OCI-LY7 (cell line): Measurements from ENCODE around the gene PPL. TPM values are rescaled to one million over a fixed set of nuclear protein-coding genes. Genes with fewer than 3 reads are reported as not detected.

Experiments used
- BruUV-seq: library from RNA; stranded (reverse); fragments of 400-500 nt; replicated peaks from 2 replicates; lab custom pipeline; 2021; lab: Mats Ljungman, UMichigan
- CTCF ChIA-PET: fragments of 300-600 bp; sonication (Branson Sonifier 250); formaldehyde crosslinking; loops from one replicate; lab custom pipeline; 2022; ENCODE audit warnings: antibody characterized with exemption; ENCODE audit not compliant: unreplicated experiment; lab: Charles Lee
- POLR2A ChIA-PET: fragments of 300-600 bp; sonication (Branson Sonifier 250); formaldehyde crosslinking; loops from one replicate; lab custom pipeline; 2022; ENCODE audit warnings: antibody characterized with exemption; lab: Charles Lee
- DNase-seq: peaks from one replicate; pipeline ENCODE4 v3.0.0-alpha.2; 2015; ENCODE audit warnings: low spot score
- H2AFZ ChIP-seq: fragments of 200-600 bp; sonication (generic), shearing (Covaris generic); 2 replicates; pipeline ENCODE4 v1.6.1; 2014; ENCODE audit warnings: mild to moderate bottlenecking, antibody characterized with exemption, low read length, moderate library complexity
- H3K27ac ChIP-seq: fragments of 200-600 bp; sonication (generic); 2 replicates; pipeline ENCODE4 v1.5.1; 2014; ENCODE audit warnings: mixed run types, low read depth, mild to moderate bottlenecking, moderate library complexity, low read length, inconsistent platforms; ENCODE audit not compliant: poor library complexity, severe bottlenecking
- H3K36me3 ChIP-seq: fragments of 200-600 bp; sonication (generic); 2 replicates; pipeline ENCODE4 v1.6.1; 2014; ENCODE audit warnings: mild to moderate bottlenecking, antibody characterized with exemption, low read length, moderate library complexity, mixed read lengths; ENCODE audit not compliant: insufficient read depth
- H3K4me1 ChIP-seq: fragments of 200-600 bp; sonication (generic); 2 replicates; pipeline ENCODE4 v1.5.1; 2014; ENCODE audit warnings: mild to moderate bottlenecking, low read length; ENCODE audit not compliant: insufficient read depth, poor library complexity, severe bottlenecking
- H3K4me2 ChIP-seq: fragments of 200-600 bp; sonication (generic); 2 replicates; pipeline ENCODE4 v1.6.1; 2014; ENCODE audit warnings: mild to moderate bottlenecking, low read length
- H3K4me3 ChIP-seq: fragments of 200-600 bp; sonication (generic); 2 replicates; pipeline ENCODE4 v1.5.1; 2014; ENCODE audit warnings: mild to moderate bottlenecking, low read depth, low read length; ENCODE audit not compliant: poor library complexity, severe bottlenecking
- H3K79me2 ChIP-seq: fragments of 200-600 bp; sonication (generic); 2 replicates; pipeline ENCODE4 v1.6.1; 2016; ENCODE audit warnings: low read depth, mild to moderate bottlenecking, low read length, moderate library complexity, mixed read lengths; ENCODE audit not compliant: insufficient read depth
- H3K9me2 ChIP-seq: fragments of 200-600 bp; sonication (generic); 2 replicates; pipeline ENCODE4 v1.6.1; 2016; ENCODE audit warnings: mild to moderate bottlenecking, low read length, mixed read lengths; ENCODE audit not compliant: insufficient read depth
- H3K9me3 ChIP-seq: fragments of 200-600 bp; sonication (generic); 2 replicates; pipeline ENCODE4 v1.6.1; 2014; ENCODE audit warnings: mild to moderate bottlenecking, mixed run types, low read length, mixed read lengths
- H4K20me1 ChIP-seq: fragments of 200-600 bp; sonication (generic); 2 replicates; pipeline ENCODE4 v1.6.1; 2014; ENCODE audit warnings: mild to moderate bottlenecking, antibody characterized with exemption, low read length, moderate library complexity, mixed read lengths; ENCODE audit not compliant: insufficient read depth
- EZH2phosphoT487 ChIP-seq: fragments of 200-600 bp; sonication (generic); IDR thresholded peaks from 2 replicates; pipeline ENCODE4 v1.6.1; 2018; ENCODE audit warnings: low read depth, borderline replicate concordance, mild to moderate bottlenecking, mixed run types, antibody characterized with exemption, low read length, moderate library complexity, mixed read lengths
- intact Hi-C: fragments of 100-400 bp; cut with micrococcal nuclease; formaldehyde crosslinking; loops from one replicate; pipeline ENCODE4 v1.10.0; 2022; ENCODE audit not compliant: unreplicated experiment
- total RNA-seq, 2 experiments: library from RNA; depleted of rRNA in 1 of 2; stranded (reverse); fragments of >200 nt in 1 of 2; shearing (Covaris generic) in 1 of 2; gene quantifications; 2 replicates each; pipeline ENCODE4 v1.2.3, GENCODE V29; 2014 to 2022
- TF ChIP-seq, protein P1 (sequence below): fragments of 200-600 bp; sonication (generic); conservative IDR thresholded peaks from 2 replicates; pipeline ENCODE4 v1.5.1; 2014; ENCODE audit warnings: mild to moderate bottlenecking, antibody characterized with exemption, low read length, moderate library complexity, mixed read lengths

PPL gene
- total RNA-seq, 2 experiments from 2014 or later = not detected

DNA sequence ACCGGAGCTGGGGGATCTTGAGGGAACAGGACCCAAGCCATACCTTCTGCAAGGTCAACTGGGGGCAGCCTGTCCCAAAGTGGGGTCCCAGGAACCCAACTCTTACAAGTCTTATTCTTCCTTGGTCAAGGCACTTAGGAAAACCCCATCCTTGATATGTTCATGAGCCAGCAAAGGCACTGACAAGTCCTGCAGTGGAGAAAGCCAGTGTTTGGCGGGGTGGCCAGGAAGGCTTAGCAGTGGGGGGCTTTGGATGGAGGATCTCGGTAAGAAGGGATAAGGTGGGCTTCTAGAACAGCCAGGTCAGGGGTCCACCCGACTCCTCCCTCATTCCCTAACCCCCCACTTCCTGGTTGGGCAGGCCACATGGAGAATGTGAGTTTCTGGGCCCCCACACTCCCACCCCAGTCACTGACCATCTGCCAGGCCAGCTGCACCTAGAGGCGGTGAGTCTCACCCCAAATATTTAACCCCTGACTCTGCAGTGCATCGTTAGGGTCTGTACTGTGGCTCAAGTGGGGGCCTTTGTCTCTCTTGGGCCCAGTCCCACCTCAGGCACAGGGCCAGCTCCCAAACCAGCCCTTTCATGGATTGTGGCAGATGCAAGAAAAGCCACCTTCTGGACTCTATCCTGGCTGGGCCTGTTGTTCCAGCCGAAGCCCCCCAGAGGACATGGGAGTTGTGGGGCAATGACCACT lies 22.3 kb downstream of the PPL start:
- ChIA-PET CTCF (no interaction called here), POLR2A (no interaction called here)
- H3K9me2 ChIP-seq = no peaks in the 10 kb centered on the region
- BruUV-seq = no TSS peak
- no peaks in the 10 kb centered on the region for H3K9me3 ChIP-seq
- DNase-seq = no peak
- no peak overlapping the region for H3K4me3 ChIP-seq
- no peak overlapping the region for H3K4me2 ChIP-seq
- no peaks in the 10 kb centered on the region for H3K36me3 ChIP-seq
- intact Hi-C loops = no loop called here
- TF ChIP-seq EZH2phosphoT487 = no peak
- TF ChIP-seq, protein P1, sequence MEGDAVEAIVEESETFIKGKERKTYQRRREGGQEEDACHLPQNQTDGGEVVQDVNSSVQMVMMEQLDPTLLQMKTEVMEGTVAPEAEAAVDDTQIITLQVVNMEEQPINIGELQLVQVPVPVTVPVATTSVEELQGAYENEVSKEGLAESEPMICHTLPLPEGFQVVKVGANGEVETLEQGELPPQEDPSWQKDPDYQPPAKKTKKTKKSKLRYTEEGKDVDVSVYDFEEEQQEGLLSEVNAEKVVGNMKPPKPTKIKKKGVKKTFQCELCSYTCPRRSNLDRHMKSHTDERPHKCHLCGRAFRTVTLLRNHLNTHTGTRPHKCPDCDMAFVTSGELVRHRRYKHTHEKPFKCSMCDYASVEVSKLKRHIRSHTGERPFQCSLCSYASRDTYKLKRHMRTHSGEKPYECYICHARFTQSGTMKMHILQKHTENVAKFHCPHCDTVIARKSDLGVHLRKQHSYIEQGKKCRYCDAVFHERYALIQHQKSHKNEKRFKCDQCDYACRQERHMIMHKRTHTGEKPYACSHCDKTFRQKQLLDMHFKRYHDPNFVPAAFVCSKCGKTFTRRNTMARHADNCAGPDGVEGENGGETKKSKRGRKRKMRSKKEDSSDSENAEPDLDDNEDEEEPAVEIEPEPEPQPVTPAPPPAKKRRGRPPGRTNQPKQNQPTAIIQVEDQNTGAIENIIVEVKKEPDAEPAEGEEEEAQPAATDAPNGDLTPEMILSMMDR = no peak
- H2AFZ ChIP-seq = no peak overlapping the region
- no peaks in the 10 kb centered on the region for H3K79me2 ChIP-seq
- H3K4me1 ChIP-seq = no peaks in the 10 kb centered on the region
- no peak overlapping the region for H3K27ac ChIP-seq
- no peaks in the 10 kb centered on the region for H4K20me1 ChIP-seq

DNA sequence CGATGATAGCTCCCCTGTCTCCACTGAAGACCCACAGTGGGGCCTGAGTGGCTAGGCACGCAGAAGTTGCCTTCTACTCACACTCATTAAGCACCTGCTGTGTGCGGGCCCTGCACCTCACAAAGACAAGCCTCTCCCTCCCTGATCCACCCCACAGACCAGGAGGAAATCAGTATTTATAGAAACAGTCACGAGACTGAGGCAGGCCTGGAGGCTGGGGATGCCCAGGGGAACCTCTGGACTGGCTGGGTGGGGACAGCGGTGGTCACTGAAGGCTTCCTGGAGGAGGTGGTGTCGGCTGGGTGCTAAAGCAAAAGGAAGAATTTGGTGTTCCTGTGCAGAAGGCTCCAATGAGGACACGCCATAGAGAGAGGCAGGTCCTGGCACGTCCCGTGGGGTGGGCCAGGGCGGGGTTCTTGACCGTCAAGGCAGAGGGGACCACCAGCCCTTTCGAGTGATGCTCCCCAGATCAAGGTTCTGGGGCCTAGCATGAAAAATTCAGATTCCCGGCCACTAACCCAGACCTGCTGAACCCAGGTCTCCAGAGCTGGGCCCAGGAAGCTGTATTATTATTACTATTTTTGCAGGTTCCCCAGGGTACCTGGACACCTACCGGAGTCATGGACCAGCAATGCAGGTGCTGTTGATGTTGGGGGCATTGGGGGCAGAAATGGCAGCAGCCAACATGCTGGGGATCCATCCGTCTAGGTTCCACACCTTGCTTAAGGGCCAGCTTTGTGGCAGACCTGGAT lies 23.0 kb downstream of the PPL start:
- Histone ChIP-seq H3K27ac (no peak overlapping the region), H2AFZ (no peak overlapping the region), H3K4me2 (no peak overlapping the region), H4K20me1 (no peaks in the 10 kb centered on the region), H3K9me3 (no peaks in the 10 kb centered on the region), H3K4me3 (no peak overlapping the region), H3K36me3 (no peaks in the 10 kb centered on the region), H3K79me2 (no peaks in the 10 kb centered on the region), H3K4me1 (no peaks in the 10 kb centered on the region), H3K9me2 (no peaks in the 10 kb centered on the region)
- no peak for DNase-seq
- ChIA-PET CTCF (no interaction called here), POLR2A (no interaction called here)
- TF ChIP-seq, protein P1 = no peak
- no peak for TF ChIP-seq EZH2phosphoT487
- no TSS peak for BruUV-seq
- intact Hi-C loops = no loop called here
